Urothelium cell line (cell line): Measurements from ENCODE around the gene M6PR.

ENCODE experiments used
- DNase-seq: peaks from one replicate; pipeline ENCODE4 v3.0.0; 2011; ENCODE audit warnings: low spot score, mixed read lengths
- FAIRE-seq: peaks from 2 replicates; lab custom pipeline; 2011; peaks lifted over from hg19 to GRCh38; lab: Jason Lieb, UNC

The M6PR gene

GRCh38 chr12:8949342-8950220, at the start of gene M6PR:
M6PR (minus strand) TSS chr12:8949645; CDS start chr12:8946404, 3,241 bp downstream.
- FAIRE-seq: peak; percentile 73
- DNase-seq: peak; percentile 99

- peak; percentile 61 for FAIRE-seq
- DNase-seq: peak; percentile 44
Measured at GRCh38 chr12:8996682-8997405, 47.4 kb upstream of the M6PR start.

GRCh38 chr12:8995021-8995775, 45.8 kb upstream of the M6PR start:
- no peak for DNase-seq
- no peak for FAIRE-seq

GRCh38 chr12:8993827-8994226, 44.4 kb upstream of the M6PR start:
- DNase-seq (no peak), FAIRE-seq (no peak)

- no peak for DNase-seq
Measured at GRCh38 chr12:8991371-8992345, 42.2 kb upstream of the M6PR start.

GRCh38 chr12:8989413-8989812, 40.0 kb upstream of the M6PR start, which contains the start of gene KLRG1:
KLRG1 (plus strand) TSS chr12:8989546; CDS start chr12:8989636, 90 bp downstream.
- DNase-seq: no peak

More at GRCh38 chr12:8991371-8992345, 42.2 kb upstream of the M6PR start:
- no peak for FAIRE-seq

GRCh38 chr12:8987685-8988084, 38.2 kb upstream of the M6PR start:
- no peak for DNase-seq
- FAIRE-seq: no peak

More at GRCh38 chr12:8989413-8989812, 40.0 kb upstream of the M6PR start, which contains the start of gene KLRG1:
- peak; percentile 42 for FAIRE-seq

- FAIRE-seq (no peak), DNase-seq (no peak)
Measured at GRCh38 chr12:8987163-8987562, 37.7 kb upstream of the M6PR start.

GRCh38 chr12:8985213-8985754, 35.8 kb upstream of the M6PR start:
- DNase-seq (no peak), FAIRE-seq (peak; percentile 32)

- DNase-seq (no peak), FAIRE-seq (no peak)
Measured at GRCh38 chr12:8980137-8980536, 30.7 kb upstream of the M6PR start.

GRCh38 chr12:8970432-8970831, 21.0 kb upstream of the M6PR start:
- DNase-seq (no peak), FAIRE-seq (no peak)

- FAIRE-seq (peak; percentile 53), DNase-seq (no peak)
Measured at GRCh38 chr12:8969861-8970411, 20.5 kb upstream of the M6PR start.

- no peak for FAIRE-seq
- no peak for DNase-seq
Measured at GRCh38 chr12:8968761-8969160, 19.3 kb upstream of the M6PR start.

- DNase-seq (no peak), FAIRE-seq (no peak)
Measured at GRCh38 chr12:8960176-8960575, 10.7 kb upstream of the M6PR start.

- no peak for FAIRE-seq
Measured at GRCh38 chr12:8958066-8958465, 8.6 kb upstream of the M6PR start.

GRCh38 chr12:8957561-8957960, 8.1 kb upstream of the M6PR start:
- DNase-seq (no peak), FAIRE-seq (no peak)

More at GRCh38 chr12:8958066-8958465, 8.6 kb upstream of the M6PR start:
- no peak for DNase-seq

GRCh38 chr12:8956772-8957171, 7.3 kb upstream of the M6PR start:
- DNase-seq (no peak), FAIRE-seq (peak; percentile 79)

- FAIRE-seq: no peak
- DNase-seq: no peak
Measured at GRCh38 chr12:8956073-8956472, 6.6 kb upstream of the M6PR start.

GRCh38 chr12:8953773-8954402, 4.4 kb upstream of the M6PR start:
- DNase-seq (no peak), FAIRE-seq (no peak)
